ACC112 (cell line): ENCODE measurements around the gene SETD3.

Experiments used
- H2AFZ ChIP-seq: fragments of 200-600 bp; sonication (generic); one replicate; pipeline ENCODE4 v1.6.0; 2017; ENCODE audit warnings: antibody characterized with exemption, low read length; ENCODE audit not compliant: unreplicated experiment
- H3K27ac ChIP-seq: fragments of 200-600 bp; sonication (generic); 2 replicates; pipeline ENCODE4 v1.5.1; 2014; ENCODE audit warnings: low read depth, mild to moderate bottlenecking, antibody characterized with exemption, low read length, moderate library complexity
- H3K27me3 ChIP-seq: fragments of 200-600 bp; sonication (generic); 2 replicates; pipeline ENCODE4 v1.6.1; 2014; ENCODE audit warnings: mild to moderate bottlenecking, antibody characterized with exemption, low read length, moderate library complexity, mixed read lengths; ENCODE audit not compliant: insufficient read depth
- H3K36me3 ChIP-seq: fragments of 200-600 bp; sonication (generic); 2 replicates; pipeline ENCODE4 v1.6.1; 2016; ENCODE audit warnings: mild to moderate bottlenecking, antibody characterized with exemption, low read length, moderate library complexity, mixed read lengths; ENCODE audit not compliant: insufficient read depth
- H3K4me1 ChIP-seq: fragments of 200-600 bp; sonication (generic); one replicate; pipeline ENCODE4 v1.6.1; 2016; ENCODE audit warnings: low read length, mixed read lengths; ENCODE audit not compliant: insufficient read depth, unreplicated experiment, control insufficient read depth
- H3K4me3 ChIP-seq: fragments of 200-600 bp; sonication (generic); 2 replicates; pipeline ENCODE4 v1.5.1; 2014; ENCODE audit warnings: mild to moderate bottlenecking, low read depth, low read length
- H3K79me2 ChIP-seq: fragments of 200-600 bp; sonication (generic); one replicate; pipeline ENCODE4 v1.6.0; 2016; ENCODE audit warnings: low read length; ENCODE audit not compliant: control insufficient read depth, unreplicated experiment, insufficient read depth

Gene SETD3

DNA sequence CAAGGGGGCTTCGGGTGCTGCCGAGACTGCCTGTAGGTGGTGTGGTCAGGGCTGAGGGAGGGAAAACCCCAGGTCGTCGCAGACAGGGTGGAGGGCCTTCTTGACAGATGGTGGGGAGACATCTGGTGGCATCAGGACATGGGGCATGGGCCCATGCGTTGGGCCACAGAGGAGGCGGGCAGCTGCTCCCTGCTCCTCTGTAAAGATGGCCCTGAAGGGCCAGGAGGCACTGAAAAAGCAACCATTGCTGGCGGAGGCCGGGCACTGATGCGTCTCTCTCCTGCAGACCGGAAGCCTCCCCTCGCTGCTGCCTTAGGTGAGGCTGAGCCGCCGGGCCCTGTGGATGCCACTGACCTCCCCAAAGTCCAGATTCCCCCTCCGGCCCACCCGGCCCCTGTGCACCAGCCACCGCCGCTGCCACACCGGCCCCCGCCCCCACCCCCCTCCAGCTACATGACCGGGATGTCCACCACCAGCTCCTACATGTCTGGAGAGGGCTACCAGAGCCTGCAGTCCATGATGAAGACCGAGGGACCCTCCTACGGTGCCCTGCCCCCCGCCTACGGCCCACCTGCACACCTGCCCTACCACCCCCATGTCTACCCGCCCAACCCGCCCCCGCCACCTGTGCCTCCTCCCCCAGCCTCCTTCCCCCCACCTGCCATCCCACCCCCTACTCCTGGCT is 29.4 kb upstream of the SETD3 start:
- Histone ChIP-seq H3K36me3 (peaks cover 10% of the 10 kb centered on the region), H3K4me1 (peaks cover 11% of the 10 kb centered on the region), H3K27ac (no peak overlapping the region), H2AFZ (no peak overlapping the region), H3K79me2 (no peaks in the 10 kb centered on the region), H3K4me3 (no peak overlapping the region), H3K27me3 (no peaks in the 10 kb centered on the region)

DNA sequence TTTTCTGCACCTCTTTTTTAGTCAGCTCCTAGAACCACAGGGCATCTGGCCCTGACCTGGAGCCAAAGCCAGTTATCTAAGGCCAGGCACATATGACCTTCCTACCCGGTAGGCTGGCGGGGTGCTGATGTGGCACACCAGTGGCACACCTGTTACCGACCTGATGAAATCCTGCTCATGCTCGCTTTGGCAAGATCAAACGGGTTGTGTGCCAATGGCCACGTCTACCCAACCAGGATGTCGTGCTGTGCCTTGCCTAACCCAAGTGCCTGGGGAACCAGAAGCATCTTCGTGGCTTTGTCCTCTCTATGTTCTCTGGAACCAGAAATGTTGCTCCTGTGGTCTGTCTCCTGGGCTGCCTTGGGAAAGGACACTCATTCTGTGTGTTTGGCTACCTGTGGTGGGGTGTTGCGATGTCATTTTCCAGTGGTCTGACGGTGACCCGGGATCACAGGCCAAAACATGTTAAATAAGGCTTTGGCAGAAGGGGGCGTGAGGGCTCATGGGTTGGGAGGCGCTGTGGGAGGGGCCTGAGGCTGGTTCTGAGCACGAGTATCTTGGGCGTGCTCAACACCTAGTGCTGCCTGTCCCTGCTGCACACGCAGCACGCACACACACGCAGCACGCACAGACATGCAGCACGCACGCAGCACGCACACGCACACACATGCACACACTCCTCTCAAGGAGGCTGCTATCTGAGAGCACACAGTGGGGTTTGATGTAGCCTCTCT is 28.4 kb upstream of the SETD3 start:
- Histone ChIP-seq H3K36me3 (peaks cover 13% of the 10 kb centered on the region), H3K27ac (no peak overlapping the region), H3K4me1 (peaks cover 11% of the 10 kb centered on the region), H3K79me2 (no peaks in the 10 kb centered on the region), H2AFZ (no peak overlapping the region), H3K27me3 (no peaks in the 10 kb centered on the region), H3K4me3 (no peak overlapping the region)

DNA sequence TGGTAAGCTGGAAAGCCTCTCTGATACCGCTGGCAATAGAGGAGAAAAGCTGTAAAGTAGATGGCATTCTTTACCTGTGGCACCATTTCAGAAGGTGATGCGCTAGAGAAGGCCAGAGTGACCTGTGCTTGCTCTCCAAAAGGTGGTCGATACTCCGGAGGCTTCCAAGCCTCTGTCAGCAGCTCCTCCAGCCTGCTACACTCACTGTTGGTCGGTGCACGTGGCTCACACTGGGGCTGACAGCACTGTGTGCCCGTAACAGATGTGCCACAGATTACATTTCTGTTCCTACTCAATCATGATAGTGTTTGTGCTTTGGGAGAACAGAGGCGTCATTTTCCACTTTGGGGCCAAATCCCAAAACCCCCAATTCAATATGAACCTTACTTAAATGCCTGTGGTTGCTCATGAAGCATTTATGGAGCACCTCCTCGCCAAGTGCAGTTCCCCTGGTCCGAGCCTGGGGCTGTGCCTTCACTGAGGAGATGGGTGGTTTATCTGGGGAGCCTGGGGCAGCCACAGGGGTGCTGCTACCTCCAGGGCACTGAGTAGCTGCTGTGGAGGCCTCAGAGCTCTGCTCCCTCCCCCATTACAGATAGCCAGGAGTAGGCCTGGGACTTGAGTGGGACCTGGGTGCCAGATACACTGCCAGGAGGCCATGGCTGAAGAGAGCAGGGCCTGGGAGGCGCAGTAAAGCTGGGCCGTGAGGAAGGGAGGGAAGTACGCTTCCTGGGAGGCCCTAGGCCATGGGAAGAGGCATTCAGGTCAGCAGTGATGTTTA is 27.4 kb upstream of the SETD3 start:
- no peak overlapping the region for H2AFZ ChIP-seq
- peaks cover 17% of the 10 kb centered on the region for H3K36me3 ChIP-seq
- no peak overlapping the region for H3K27ac ChIP-seq
- peaks cover 11% of the 10 kb centered on the region for H3K4me1 ChIP-seq
- H3K4me3 ChIP-seq = no peak overlapping the region
- H3K79me2 ChIP-seq = no peaks in the 10 kb centered on the region
- H3K27me3 ChIP-seq = no peaks in the 10 kb centered on the region

- Histone ChIP-seq H3K79me2 (no peaks in the 10 kb centered on the region), H2AFZ (no peak overlapping the region), H3K27ac (no peak overlapping the region), H3K4me1 (peaks cover 6% of the 10 kb centered on the region), H3K27me3 (no peaks in the 10 kb centered on the region), H3K36me3 (peaks cover 34% of the 10 kb centered on the region), H3K4me3 (no peak overlapping the region)
Observed at GRCh38 chr14:99506276-99506675, 25.6 kb upstream of the SETD3 start.

GRCh38 chr14:99505089-99505488 is 24.4 kb upstream of the SETD3 start:
- Histone ChIP-seq H3K79me2 (no peaks in the 10 kb centered on the region), H3K4me1 (no peaks in the 10 kb centered on the region), H3K36me3 (peaks cover 43% of the 10 kb centered on the region), H2AFZ (no peak overlapping the region), H3K27me3 (no peaks in the 10 kb centered on the region), H3K27ac (no peak overlapping the region), H3K4me3 (no peak overlapping the region)

GRCh38 chr14:99503848-99504453 is 23.3 kb upstream of the SETD3 start:
- H3K36me3 ChIP-seq = peaks cover 46% of the 10 kb centered on the region
- H3K4me3 ChIP-seq = no peak overlapping the region
- no peaks in the 10 kb centered on the region for H3K27me3 ChIP-seq
- H2AFZ ChIP-seq = no peak overlapping the region
- H3K79me2 ChIP-seq = no peaks in the 10 kb centered on the region
- H3K27ac ChIP-seq = no peak overlapping the region
- no peaks in the 10 kb centered on the region for H3K4me1 ChIP-seq

- Histone ChIP-seq H3K27ac (no peak overlapping the region), H3K79me2 (no peaks in the 10 kb centered on the region), H3K36me3 (peaks cover 41% of the 10 kb centered on the region)
Observed at GRCh38 chr14:99502989-99503421, 22.3 kb upstream of the SETD3 start.

DNA sequence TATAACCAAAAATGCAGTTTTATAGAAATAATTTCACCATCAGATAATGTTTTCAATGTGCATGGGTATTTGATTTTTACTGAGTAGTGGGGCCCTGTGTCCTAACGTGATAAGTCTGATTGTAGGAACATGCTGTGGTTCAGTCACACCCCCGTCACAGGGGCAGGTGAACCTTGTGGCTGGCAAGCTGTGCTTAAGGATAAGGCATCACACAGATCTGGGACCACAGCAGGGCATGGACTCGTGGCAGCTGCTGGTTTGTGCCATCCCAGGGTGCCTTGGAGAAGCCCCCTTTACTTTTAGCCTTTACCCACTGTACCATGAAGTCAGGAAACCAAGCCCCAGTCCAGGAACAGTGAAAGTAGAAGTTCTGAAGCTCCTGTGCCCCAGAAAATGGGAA is 17.2 kb upstream of the SETD3 start:
- no peaks in the 10 kb centered on the region for H3K4me1 ChIP-seq
- H2AFZ ChIP-seq = no peak overlapping the region
- peaks cover 15% of the 10 kb centered on the region for H3K79me2 ChIP-seq
- no peak overlapping the region for H3K4me3 ChIP-seq
- H3K36me3 ChIP-seq = peaks cover 51% of the 10 kb centered on the region
- H3K27ac ChIP-seq = no peak overlapping the region
- no peaks in the 10 kb centered on the region for H3K27me3 ChIP-seq

More at GRCh38 chr14:99502989-99503421, 22.3 kb upstream of the SETD3 start:
- H2AFZ ChIP-seq = no peak overlapping the region
- no peaks in the 10 kb centered on the region for H3K4me1 ChIP-seq
- no peak overlapping the region for H3K4me3 ChIP-seq
- no peaks in the 10 kb centered on the region for H3K27me3 ChIP-seq

DNA sequence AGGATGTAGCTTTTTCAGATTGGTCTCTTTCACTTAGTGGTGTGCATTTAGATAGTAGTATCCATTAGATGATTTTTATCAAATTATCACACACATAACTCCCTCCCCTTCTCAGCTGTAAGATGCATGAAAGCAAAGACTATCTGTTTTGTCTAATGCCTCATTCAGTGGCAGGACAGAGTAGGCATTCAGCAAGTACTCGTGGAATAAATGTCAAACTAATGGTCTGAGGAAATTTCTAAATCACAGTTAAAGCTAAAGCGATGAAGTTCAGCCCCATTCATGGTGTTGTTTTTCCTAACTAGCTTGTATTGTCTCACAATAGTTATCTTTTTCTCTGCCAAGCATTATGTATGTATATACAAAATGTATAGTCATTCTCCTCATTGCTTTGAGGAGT is 16.7 kb upstream of the SETD3 start:
- no peak overlapping the region for H2AFZ ChIP-seq
- peaks cover 46% of the 10 kb centered on the region for H3K36me3 ChIP-seq
- no peaks in the 10 kb centered on the region for H3K4me1 ChIP-seq
- no peak overlapping the region for H3K27ac ChIP-seq
- peaks cover 20% of the 10 kb centered on the region for H3K79me2 ChIP-seq
- no peaks in the 10 kb centered on the region for H3K27me3 ChIP-seq
- no peak overlapping the region for H3K4me3 ChIP-seq

DNA sequence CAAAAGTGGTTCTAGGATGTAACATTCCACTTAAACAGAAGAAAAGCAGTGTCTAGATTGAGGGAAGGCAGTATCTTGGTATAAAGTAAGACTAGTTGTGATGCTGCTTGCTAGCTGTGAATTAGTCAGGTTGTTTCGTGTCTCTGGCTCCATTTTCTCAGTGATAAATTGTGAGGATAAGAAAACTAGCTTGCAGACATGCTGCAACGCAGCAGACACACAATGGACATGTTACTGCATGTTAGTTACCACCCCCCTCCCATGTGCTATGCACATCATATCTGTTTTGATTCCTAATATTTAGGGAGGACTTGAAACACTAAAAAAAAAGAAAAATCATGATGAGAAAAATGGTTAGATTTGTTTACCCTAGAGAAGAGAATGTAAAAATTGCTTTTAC is 3.4 kb upstream of the SETD3 start:
- H3K79me2 ChIP-seq = peaks cover 89% of the 10 kb centered on the region
- peaks cover 19% of the 10 kb centered on the region for H3K4me1 ChIP-seq
- H3K4me3 ChIP-seq = no peak overlapping the region
- no peaks in the 10 kb centered on the region for H3K27me3 ChIP-seq
- no peak overlapping the region for H2AFZ ChIP-seq
- H3K36me3 ChIP-seq = no peaks in the 10 kb centered on the region
- no peak overlapping the region for H3K27ac ChIP-seq
